ENCODE data around the gene SNTA1. TPM values are rescaled to one million over a fixed set of nuclear protein-coding genes. Genes with fewer than 3 reads are reported as not detected.
A peak's percentile ranks its signal among the peaks of the same experiment; 100 is the strongest.

SNTA1 gene
- polyA plus RNA-seq, 1 donor (not counting 4 experiments of a cell fraction or from before 2014, with no cell fraction given): 3.6 TPM

DNA sequence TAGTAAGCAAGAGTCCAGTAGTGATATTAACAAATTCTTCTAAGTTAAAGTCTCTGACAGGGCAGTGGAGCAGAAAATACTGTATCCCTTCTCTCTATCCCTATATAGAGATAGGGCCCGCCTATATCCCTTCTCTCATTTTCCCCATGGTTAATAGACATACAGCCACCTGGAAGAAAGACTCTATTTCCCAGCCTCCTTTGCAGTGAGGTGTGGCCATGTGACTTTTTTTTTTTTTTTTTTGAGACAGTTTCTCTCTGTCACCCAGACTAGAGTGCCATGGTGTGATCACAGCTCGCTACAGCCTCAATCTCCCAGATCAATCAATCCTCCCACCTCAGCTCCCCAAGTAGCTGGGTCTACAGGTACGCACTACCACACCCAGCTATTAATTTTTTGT lies 25.5 kb downstream of the SNTA1 start:
- Histone ChIP-seq H3K9ac (ENCODE audit: control insufficient read depth, extremely low read depth, insufficient read depth, low read length) (no peak overlapping the region), H2AFZ (ENCODE audit: control insufficient read depth, low read length) (no peak overlapping the region), H3K4me2 (ENCODE audit: control insufficient read depth, extremely low read depth, insufficient read depth, low read depth, low read length) (no peak overlapping the region), H3K9me3 (ENCODE audit: control insufficient read depth, low read depth, low read length) (no peaks in the 10 kb centered on the region), H3K9me1 (ENCODE audit: control insufficient read depth, extremely low read depth, insufficient read depth, low read length) (no peaks in the 10 kb centered on the region), H3K27ac (ENCODE audit: control insufficient read depth, insufficient read depth, low read length) (no peak overlapping the region), H4K20me1 (ENCODE audit: control insufficient read depth, extremely low read depth, insufficient read depth, low read length) (no peaks in the 10 kb centered on the region), H3K36me3 (ENCODE audit: control insufficient read depth in 2 of 2, extremely low read depth in 1 of 2, insufficient read depth in 2 of 2, low read length in 2 of 2) (peaks cover 0 to 2% of the 10 kb centered on the region in 2 experiments), H3K79me2 (ENCODE audit: control insufficient read depth, insufficient read depth, low read length) (no peaks in the 10 kb centered on the region), H3K4me3 (ENCODE audit: control insufficient read depth in 2 of 3, extremely low read depth in 1 of 3, insufficient read depth in 2 of 3, low read depth in 1 of 3, low read length in 3 of 3) (no peak overlapping the region), H3K4me1 (ENCODE audit: control insufficient read depth, extremely low read depth, insufficient read depth, low read length) (no peaks in the 10 kb centered on the region), H3K27me3 (ENCODE audit: control insufficient read depth, extremely low read depth, insufficient read depth, low read length) (no peaks in the 10 kb centered on the region)
- TF ChIP-seq EZH2 (IDR thresholded peaks at IDR 0.05; ENCODE audit: low read length): no peak
- TF ChIP-seq, protein P1, sequence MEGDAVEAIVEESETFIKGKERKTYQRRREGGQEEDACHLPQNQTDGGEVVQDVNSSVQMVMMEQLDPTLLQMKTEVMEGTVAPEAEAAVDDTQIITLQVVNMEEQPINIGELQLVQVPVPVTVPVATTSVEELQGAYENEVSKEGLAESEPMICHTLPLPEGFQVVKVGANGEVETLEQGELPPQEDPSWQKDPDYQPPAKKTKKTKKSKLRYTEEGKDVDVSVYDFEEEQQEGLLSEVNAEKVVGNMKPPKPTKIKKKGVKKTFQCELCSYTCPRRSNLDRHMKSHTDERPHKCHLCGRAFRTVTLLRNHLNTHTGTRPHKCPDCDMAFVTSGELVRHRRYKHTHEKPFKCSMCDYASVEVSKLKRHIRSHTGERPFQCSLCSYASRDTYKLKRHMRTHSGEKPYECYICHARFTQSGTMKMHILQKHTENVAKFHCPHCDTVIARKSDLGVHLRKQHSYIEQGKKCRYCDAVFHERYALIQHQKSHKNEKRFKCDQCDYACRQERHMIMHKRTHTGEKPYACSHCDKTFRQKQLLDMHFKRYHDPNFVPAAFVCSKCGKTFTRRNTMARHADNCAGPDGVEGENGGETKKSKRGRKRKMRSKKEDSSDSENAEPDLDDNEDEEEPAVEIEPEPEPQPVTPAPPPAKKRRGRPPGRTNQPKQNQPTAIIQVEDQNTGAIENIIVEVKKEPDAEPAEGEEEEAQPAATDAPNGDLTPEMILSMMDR (optimal IDR thresholded peaks at IDR 0.05 in 1 of 3, IDR thresholded peaks at IDR 0.05 in 1 of 3, conservative IDR thresholded peaks at IDR 0.05 in 1 of 3; ENCODE audit: extremely low read depth in 1 of 3, insufficient read depth in 2 of 3, low read length in 3 of 3): no peak
- DNase-seq (ENCODE audit: low read depth, low spot score): no peak
- FAIRE-seq: no peak
- dilution Hi-C loops (cut with MboI; ENCODE audit: extremely low pct_ligation_motif_present, low sequenced_read_pairs): no loop called here

GRCh38 chr20:33415948-33416347 lies 27.6 kb downstream of the SNTA1 start:
- no peak for FAIRE-seq
- H4K20me1 ChIP-seq (ENCODE audit: control insufficient read depth, extremely low read depth, insufficient read depth, low read length): no peaks in the 10 kb centered on the region

More at GRCh38 chr20:33415948-33416347, 27.6 kb downstream of the SNTA1 start:
- TF ChIP-seq, protein P1 (optimal IDR thresholded peaks at IDR 0.05 in 1 of 3, IDR thresholded peaks at IDR 0.05 in 1 of 3, conservative IDR thresholded peaks at IDR 0.05 in 1 of 3; ENCODE audit: extremely low read depth in 1 of 3, insufficient read depth in 2 of 3, low read length in 3 of 3): peak; percentile 14 to 40 (median 23)
- TF ChIP-seq EZH2 (IDR thresholded peaks at IDR 0.05; ENCODE audit: low read length): no peak
- peaks cover 0 to 6% of the 10 kb centered on the region in 2 experiments for H3K36me3 ChIP-seq (ENCODE audit: control insufficient read depth in 2 of 2, extremely low read depth in 1 of 2, insufficient read depth in 2 of 2, low read length in 2 of 2)
- H3K27me3 ChIP-seq (ENCODE audit: control insufficient read depth, extremely low read depth, insufficient read depth, low read length): no peaks in the 10 kb centered on the region
- no peaks in the 10 kb centered on the region for H3K79me2 ChIP-seq (ENCODE audit: control insufficient read depth, insufficient read depth, low read length)
- DNase-seq (ENCODE audit: low read depth, low spot score): no peak
- H3K9me3 ChIP-seq (ENCODE audit: control insufficient read depth, low read depth, low read length): no peaks in the 10 kb centered on the region
- no peak overlapping the region for H3K4me3 ChIP-seq (ENCODE audit: control insufficient read depth in 2 of 3, extremely low read depth in 1 of 3, insufficient read depth in 2 of 3, low read depth in 1 of 3, low read length in 3 of 3)
- no peak overlapping the region for H3K4me2 ChIP-seq (ENCODE audit: control insufficient read depth, extremely low read depth, insufficient read depth, low read depth, low read length)
- dilution Hi-C loops (cut with MboI; ENCODE audit: extremely low pct_ligation_motif_present, low sequenced_read_pairs): no loop called here
- H2AFZ ChIP-seq (ENCODE audit: control insufficient read depth, low read length): no peak overlapping the region
- H3K4me1 ChIP-seq (ENCODE audit: control insufficient read depth, extremely low read depth, insufficient read depth, low read length): no peaks in the 10 kb centered on the region
- H3K9me1 ChIP-seq (ENCODE audit: control insufficient read depth, extremely low read depth, insufficient read depth, low read length): no peaks in the 10 kb centered on the region
- no peak overlapping the region for H3K27ac ChIP-seq (ENCODE audit: control insufficient read depth, insufficient read depth, low read length)
- no peak overlapping the region for H3K9ac ChIP-seq (ENCODE audit: control insufficient read depth, extremely low read depth, insufficient read depth, low read length)
